Smooth muscle cell (in vitro differentiated cells): ENCODE measurements around the gene FOXQ1. TPM values are rescaled to one million over a fixed set of nuclear protein-coding genes. Genes with fewer than 3 reads are reported as not detected.

Source experiments
- DNase-seq: peaks from one replicate; lab custom pipeline; 2025; ENCODE audit not compliant: unreplicated experiment; lab: John Stamatoyannopoulos, UW
- H2AFZ ChIP-seq: fragments of 200-600 bp; sonication (generic); 2 replicates; pipeline ENCODE4 v1.6.0; 2016; ENCODE audit warnings: antibody characterized with exemption, low read depth, mild to moderate bottlenecking
- H3F3A ChIP-seq: fragments of 200-600 bp; sonication (generic); 2 replicates; pipeline ENCODE4 v1.6.0; 2017; ENCODE audit warnings: antibody characterized with exemption, low read depth
- H3K27ac ChIP-seq: fragments of 200-600 bp; sonication (generic); 2 replicates; pipeline ENCODE4 v1.5.1; 2016; ENCODE audit warnings: low read depth, mild to moderate bottlenecking
- H3K27me3 ChIP-seq: fragments of 200-600 bp; sonication (generic); 2 replicates; pipeline ENCODE4 v1.6.1; 2016; ENCODE audit warnings: low read depth, mild to moderate bottlenecking
- H3K36me3 ChIP-seq: fragments of 200-600 bp; sonication (generic); 2 replicates; pipeline ENCODE4 v1.5.1; 2016; ENCODE audit warnings: low read depth
- H3K4me1 ChIP-seq: fragments of 200-600 bp; sonication (generic); 2 replicates; pipeline ENCODE4 v1.5.1; 2016; ENCODE audit warnings: low read depth
- H3K4me2 ChIP-seq: fragments of 200-600 bp; sonication (generic); 2 replicates; pipeline ENCODE4 v1.6.0; 2016; ENCODE audit warnings: mild to moderate bottlenecking
- H3K4me3 ChIP-seq: fragments of 200-600 bp; sonication (generic); 2 replicates; pipeline ENCODE4 v1.5.1; 2016; ENCODE audit warnings: mild to moderate bottlenecking
- H3K79me2 ChIP-seq: fragments of 200-600 bp; sonication (generic); 2 replicates; pipeline ENCODE4 v1.6.0; 2016; ENCODE audit warnings: low read depth, mild to moderate bottlenecking
- H3K9ac ChIP-seq: fragments of 200-600 bp; sonication (generic); 2 replicates; pipeline ENCODE4 v1.6.0; 2016; ENCODE audit warnings: low read depth
- H3K9me3 ChIP-seq: fragments of 200-600 bp; sonication (generic); replicated peaks from 2 replicates; pipeline ENCODE4 v1.5.1; 2016; ENCODE audit warnings: low read depth
- H4K20me1 ChIP-seq: fragments of 200-600 bp; sonication (generic); 2 replicates; pipeline ENCODE4 v1.6.0; 2016; ENCODE audit warnings: low read depth
- CTCF ChIP-seq: fragments of 200-600 bp; sonication (generic); IDR thresholded peaks from 2 replicates; pipeline ENCODE4 v1.5.1; 2017; ENCODE audit warnings: borderline replicate concordance, mild to moderate bottlenecking, antibody characterized with exemption; ENCODE audit not compliant: insufficient read depth, poor library complexity, severe bottlenecking
- WGBS: methylation state at CpG from one replicate; pipeline ENCODE4 v1.1.7; 2016; ENCODE audit warnings: low lambda C conversion rate; 5-methylcytosine and 5-hydroxymethylcytosine counted together
- polyA plus RNA-seq: library from polyadenylated mRNA; unstranded; fragments of >200 nt; fragmentation: Nextera tagmentation; extraction: Ambion mirVana; gene quantifications from 2 replicates; pipeline ENCODE4 v1.2.1, GENCODE V29; 2016
- total RNA-seq: library from RNA; depleted of rRNA; stranded (reverse); fragments of >200 nt; gene quantifications from 2 replicates; pipeline ENCODE4 v1.2.3, GENCODE V29; 2014

Gene FOXQ1
- total and polyA plus RNA-seq, 2 experiments from 2014 or later, result 6.6 to 10.0 TPM

DNA sequence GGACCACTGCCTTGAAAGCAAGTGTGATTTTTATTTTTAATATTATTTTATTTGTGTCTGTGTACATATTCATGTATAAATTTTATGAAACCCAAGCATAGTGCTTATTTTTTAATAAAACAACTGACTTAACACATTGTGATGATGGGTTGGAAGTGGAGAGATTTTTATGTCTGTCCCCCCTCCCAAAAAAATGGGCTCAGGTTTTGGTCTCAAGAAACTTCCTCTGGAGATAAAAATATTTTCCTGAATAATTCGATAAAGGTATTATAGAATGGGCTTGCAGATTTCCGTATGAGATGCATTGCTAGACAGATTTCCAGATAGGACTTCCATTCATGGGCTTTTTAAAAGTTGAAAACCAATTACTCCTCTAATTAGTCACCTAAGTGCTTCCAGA, 2.7 kb downstream of the FOXQ1 start:
- Histone ChIP-seq H3K4me3 (peak overlapping the region; percentile 58), H3K4me2 (peak overlapping the region; percentile 78), H3K27ac (no peak overlapping the region), H3K4me1 (no peaks in the 10 kb centered on the region), H2AFZ (no peak overlapping the region), H3K36me3 (no peaks in the 10 kb centered on the region), H3K9me3 (no peaks in the 10 kb centered on the region), H4K20me1 (no peaks in the 10 kb centered on the region), H3K9ac (no peak overlapping the region), H3F3A (no peaks in the 10 kb centered on the region), H3K79me2 (peaks cover 8% of the 10 kb centered on the region), H3K27me3 (peaks cover 46% of the 10 kb centered on the region)
- WGBS, result 68% methylated on average over 2 of the region's 2 CpGs
- TF ChIP-seq CTCF, result no peak
- no peak for DNase-seq

DNA sequence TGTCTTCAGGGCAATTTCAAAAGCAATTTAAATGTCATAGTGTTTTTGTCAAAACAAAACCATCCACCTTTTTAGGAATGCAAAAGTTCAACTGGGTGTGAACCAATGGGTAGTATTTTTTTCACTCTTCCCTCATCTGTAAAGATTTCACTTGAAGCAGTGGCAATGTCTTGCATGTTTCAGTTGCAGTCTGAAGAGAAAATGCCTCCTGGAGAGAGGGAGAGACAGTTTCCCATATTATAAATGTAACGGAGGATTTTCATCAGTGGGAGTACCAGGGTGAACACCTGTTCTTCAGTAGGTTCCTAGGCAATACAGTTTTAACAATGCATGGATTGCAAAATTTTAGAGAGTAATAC, 3.3 kb downstream of the FOXQ1 start:
- peaks cover 40% of the 10 kb centered on the region for H3K27me3 ChIP-seq

DNA sequence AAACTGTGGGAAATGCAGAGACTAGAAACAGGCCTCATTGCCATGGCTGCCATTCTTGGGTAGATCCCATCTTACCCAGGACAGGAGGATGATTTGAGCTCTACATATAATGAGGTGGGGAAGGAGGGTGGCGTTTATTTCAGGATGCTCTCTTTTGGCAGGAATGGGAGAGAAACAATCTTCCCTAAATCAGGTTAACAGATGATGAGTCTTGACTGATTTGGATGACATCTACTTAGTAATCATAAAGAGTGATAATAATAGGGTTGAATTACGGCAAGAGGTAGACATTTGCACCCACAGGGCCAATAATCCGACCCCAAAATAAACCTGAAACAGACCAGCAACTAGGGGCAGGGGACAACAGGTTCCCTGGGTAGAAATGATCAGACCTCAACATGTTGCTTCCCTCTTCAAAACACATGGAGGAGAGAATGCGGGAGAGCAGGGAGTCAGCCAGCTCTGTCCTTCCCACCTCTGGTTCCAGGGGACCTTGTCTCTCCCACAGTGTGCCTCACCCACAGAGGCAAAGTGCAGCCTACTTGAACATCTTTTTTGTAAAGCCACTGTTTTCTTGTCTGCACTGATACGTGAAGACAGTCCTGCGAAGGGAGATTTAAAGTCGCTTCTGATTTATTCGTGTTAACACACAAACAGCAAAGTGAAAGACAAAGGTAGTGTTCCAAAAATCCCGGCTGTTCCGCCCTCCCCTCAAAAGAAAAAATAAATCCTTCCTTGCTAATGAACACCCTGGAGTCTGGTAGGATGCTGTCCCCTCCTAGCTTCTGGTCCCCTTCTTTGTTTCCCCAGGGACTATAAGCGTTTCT, 3.9 kb downstream of the FOXQ1 start:
- Histone ChIP-seq H2AFZ (no peak overlapping the region), H3K4me2 (peak overlapping the region; percentile 91), H3K4me1 (no peaks in the 10 kb centered on the region), H3K27me3 (peaks cover 34% of the 10 kb centered on the region), H3K79me2 (peaks cover 8% of the 10 kb centered on the region), H3K9ac (no peak overlapping the region), H3K4me3 (peak overlapping the region; percentile 58), H3F3A (no peaks in the 10 kb centered on the region), H4K20me1 (no peaks in the 10 kb centered on the region), H3K27ac (no peak overlapping the region), H3K36me3 (no peaks in the 10 kb centered on the region), H3K9me3 (no peaks in the 10 kb centered on the region)
- no peak for DNase-seq
- TF ChIP-seq CTCF, result no peak
- WGBS, result 60% methylated on average over 11 of the region's 11 CpGs

More for the DNA sequence above, 3.3 kb downstream of the FOXQ1 start:
- no peak for TF ChIP-seq CTCF
- no peak for DNase-seq
- 76% methylated on average over 1 of the region's 1 CpG for WGBS
- Histone ChIP-seq H4K20me1 (no peaks in the 10 kb centered on the region), H3K4me1 (no peaks in the 10 kb centered on the region), H3K36me3 (no peaks in the 10 kb centered on the region), H3K4me3 (peak overlapping the region; percentile 58), H2AFZ (no peak overlapping the region), H3K9me3 (no peaks in the 10 kb centered on the region), H3K9ac (no peak overlapping the region), H3K27ac (no peak overlapping the region), H3K79me2 (peaks cover 8% of the 10 kb centered on the region), H3K4me2 (peak overlapping the region; percentile 78), H3F3A (no peaks in the 10 kb centered on the region)
